Measurements from ENCODE around the gene P2RX1. TPM values are rescaled to one million over a fixed set of nuclear protein-coding genes. Genes with fewer than 3 reads are reported as not detected.

P2RX1 gene
- 1.6 TPM for total RNA-seq

DNA sequence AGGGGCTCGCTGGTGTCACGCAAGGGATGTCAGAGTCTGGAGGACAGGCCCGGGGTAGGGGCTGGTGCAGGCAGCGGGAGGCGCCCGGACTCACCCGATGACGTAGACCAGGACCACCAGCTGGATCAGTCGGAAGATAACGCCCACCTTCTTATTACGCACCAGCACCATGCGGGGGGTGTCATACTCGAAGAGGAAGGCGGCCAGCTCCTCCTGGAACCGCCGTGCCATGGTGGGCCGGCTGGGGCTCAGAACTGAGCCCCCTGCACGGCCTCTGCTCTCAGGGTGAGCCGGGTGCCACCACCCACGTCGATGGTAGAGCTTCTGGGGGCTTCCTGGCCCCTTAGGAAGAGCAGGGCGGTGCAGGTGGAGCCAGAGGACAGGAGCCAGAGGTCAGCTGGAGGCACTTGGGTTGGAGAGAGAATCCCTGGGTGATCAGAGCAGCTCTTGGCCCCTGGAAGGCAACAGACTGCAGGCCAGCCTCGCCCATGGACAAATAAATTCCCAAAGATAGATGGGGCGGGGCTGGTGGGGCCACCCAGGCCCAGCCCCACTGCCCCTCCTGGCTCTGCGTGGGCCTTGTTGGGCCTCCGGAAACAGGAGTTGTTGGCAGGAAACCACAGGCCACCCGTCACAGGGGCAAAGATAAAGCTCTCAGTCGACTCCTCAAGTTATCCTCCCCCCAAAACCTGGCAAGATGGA, at the start of gene P2RX1:
Gene P2RX1, minus strand, starts transcription at position 471 of the 702 bp plus-strand sequence. Its CDS starts 240 bp downstream, at position 231.
- Histone ChIP-seq H3K4me3 (ENCODE audit: low read length in 3 of 3) (no peak within 1 kb of the TSS), H3K27me3 (ENCODE audit: control insufficient read depth in 3 of 3, insufficient read depth in 3 of 3, low read length in 3 of 3) (no peaks in the 10 kb centered on the region), H3K4me1 (ENCODE audit: control insufficient read depth in 3 of 3, insufficient read depth in 3 of 3, low read length in 3 of 3) (peaks cover 12 to 18% (median 15%) of the 10 kb centered on the region in 3 donors), H3K27ac (ENCODE audit: low read depth, low read length) (no peak within 1 kb of the TSS), H3K9ac (ENCODE audit: low read depth in 1 of 3, low read length in 3 of 3) (no peak within 1 kb of the TSS), H3K36me3 (ENCODE audit: control insufficient read depth in 3 of 3, insufficient read depth in 3 of 3, low read length in 3 of 3) (no peaks in the 10 kb centered on the region), H3K9me3 (ENCODE audit: control insufficient read depth in 3 of 3, low read length in 3 of 3) (no peaks in the 10 kb centered on the region)

DNA sequence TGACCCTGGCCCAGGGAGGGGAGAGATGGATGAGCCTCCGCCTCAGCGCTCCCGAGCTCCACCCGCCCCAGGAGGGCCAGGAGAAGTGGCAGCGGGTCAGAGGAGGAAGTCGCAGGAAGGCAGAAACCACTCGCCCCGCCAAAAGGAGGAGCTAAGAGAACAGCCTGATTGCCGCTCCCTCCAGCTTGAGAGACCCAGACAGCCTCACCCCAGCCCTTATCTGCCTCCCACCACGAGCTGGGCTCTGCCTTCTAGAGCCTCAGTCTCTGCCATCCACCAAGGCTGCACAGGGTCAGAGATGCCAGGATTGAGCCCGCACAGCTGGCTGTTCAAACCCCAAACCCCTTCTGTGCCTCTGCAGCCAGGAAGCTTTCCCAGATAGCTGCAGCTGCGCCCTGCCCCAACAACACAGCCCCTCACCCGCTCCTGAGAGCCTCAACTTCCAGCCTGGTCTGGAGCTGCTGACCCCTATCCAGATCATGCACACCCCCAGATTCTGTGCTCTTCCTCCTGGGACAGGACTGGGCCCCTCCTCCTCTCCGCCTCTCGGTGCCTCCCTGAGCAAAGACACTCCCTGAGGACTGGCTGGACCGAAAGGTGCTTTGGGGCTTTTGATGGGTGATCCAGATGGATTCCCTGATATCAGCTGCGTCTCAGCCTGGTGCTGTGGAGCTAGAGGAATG, 49.0 kb upstream of the P2RX1 start:
- Histone ChIP-seq H3K4me3 (ENCODE audit: low read length in 3 of 3) (peak overlapping the region in 1 of 3 donors; percentile 45), H3K27ac (ENCODE audit: low read depth, low read length) (no peak overlapping the region), H3K4me1 (ENCODE audit: control insufficient read depth in 3 of 3, insufficient read depth in 3 of 3, low read length in 3 of 3) (peaks cover 2 to 11% (median 5%) of the 10 kb centered on the region in 3 donors), H3K9ac (ENCODE audit: low read depth in 1 of 3, low read length in 3 of 3) (peak overlapping the region in 1 of 3 donors; percentile 16), H3K27me3 (ENCODE audit: control insufficient read depth in 3 of 3, insufficient read depth in 3 of 3, low read length in 3 of 3) (peaks cover 39 to 55% (median 39%) of the 10 kb centered on the region in 3 donors), H3K36me3 (ENCODE audit: control insufficient read depth in 3 of 3, insufficient read depth in 3 of 3, low read length in 3 of 3) (no peaks in the 10 kb centered on the region), H3K9me3 (ENCODE audit: control insufficient read depth in 3 of 3, low read length in 3 of 3) (no peaks in the 10 kb centered on the region)

DNA sequence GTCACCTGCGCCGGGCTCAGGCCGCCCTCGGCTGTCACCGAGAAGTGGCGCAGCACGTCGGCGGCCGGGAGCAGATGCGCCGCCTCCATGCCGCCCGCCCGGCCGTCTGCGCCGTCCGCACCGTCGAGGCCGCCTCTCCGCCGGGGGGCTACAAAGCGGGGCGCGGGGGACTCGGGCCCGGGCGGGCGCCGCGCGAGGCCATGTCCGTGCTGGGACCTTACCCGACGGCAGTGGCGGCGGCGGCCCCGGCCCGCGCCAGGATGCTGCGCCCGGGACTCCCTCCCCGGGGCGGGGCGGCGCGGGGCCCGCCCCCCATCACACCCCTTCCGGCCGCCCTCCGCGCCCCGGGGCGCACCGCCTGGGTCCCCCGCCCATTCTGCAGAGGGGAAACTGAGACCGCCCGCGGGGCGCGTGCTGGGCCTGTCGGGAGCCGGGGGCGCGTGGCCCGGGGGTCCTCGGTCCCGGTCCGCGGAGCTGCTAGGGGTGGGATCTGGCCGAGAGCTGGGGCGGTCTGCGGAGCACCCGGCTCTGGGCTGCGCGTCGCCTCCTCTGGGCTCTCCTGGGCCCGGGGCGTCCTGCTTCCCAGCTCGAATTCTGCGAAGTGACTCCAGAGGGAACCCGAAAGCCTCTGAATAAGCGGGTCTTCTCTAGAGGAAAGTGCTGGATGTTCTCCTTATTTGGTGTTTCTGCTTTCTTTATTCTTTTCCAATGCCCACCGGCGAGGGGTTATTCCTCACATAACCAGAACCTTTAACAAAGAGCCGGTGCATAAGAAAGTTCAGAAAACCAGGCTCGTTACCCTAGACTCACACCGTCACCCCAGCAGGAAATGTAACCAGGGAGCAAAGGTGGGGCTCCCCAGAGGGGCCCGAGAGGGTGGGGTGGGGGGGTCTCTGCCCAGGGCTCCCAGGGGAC, 48.2 kb upstream of the P2RX1 start, which contains the start of gene ATP2A3:
Gene ATP2A3, minus strand, starts transcription at position 235 of the 915 bp plus-strand sequence. Its CDS starts 146 bp downstream, at position 89.
- H3K4me1 ChIP-seq (ENCODE audit: control insufficient read depth in 3 of 3, insufficient read depth in 3 of 3, low read length in 3 of 3) = peaks cover 2 to 11% (median 5%) of the 10 kb centered on the region in 3 donors
- H3K27me3 ChIP-seq (ENCODE audit: control insufficient read depth in 3 of 3, insufficient read depth in 3 of 3, low read length in 3 of 3) = peaks cover 39 to 55% (median 39%) of the 10 kb centered on the region in 3 donors
- H3K36me3 ChIP-seq (ENCODE audit: control insufficient read depth in 3 of 3, insufficient read depth in 3 of 3, low read length in 3 of 3) = no peaks in the 10 kb centered on the region

DNA sequence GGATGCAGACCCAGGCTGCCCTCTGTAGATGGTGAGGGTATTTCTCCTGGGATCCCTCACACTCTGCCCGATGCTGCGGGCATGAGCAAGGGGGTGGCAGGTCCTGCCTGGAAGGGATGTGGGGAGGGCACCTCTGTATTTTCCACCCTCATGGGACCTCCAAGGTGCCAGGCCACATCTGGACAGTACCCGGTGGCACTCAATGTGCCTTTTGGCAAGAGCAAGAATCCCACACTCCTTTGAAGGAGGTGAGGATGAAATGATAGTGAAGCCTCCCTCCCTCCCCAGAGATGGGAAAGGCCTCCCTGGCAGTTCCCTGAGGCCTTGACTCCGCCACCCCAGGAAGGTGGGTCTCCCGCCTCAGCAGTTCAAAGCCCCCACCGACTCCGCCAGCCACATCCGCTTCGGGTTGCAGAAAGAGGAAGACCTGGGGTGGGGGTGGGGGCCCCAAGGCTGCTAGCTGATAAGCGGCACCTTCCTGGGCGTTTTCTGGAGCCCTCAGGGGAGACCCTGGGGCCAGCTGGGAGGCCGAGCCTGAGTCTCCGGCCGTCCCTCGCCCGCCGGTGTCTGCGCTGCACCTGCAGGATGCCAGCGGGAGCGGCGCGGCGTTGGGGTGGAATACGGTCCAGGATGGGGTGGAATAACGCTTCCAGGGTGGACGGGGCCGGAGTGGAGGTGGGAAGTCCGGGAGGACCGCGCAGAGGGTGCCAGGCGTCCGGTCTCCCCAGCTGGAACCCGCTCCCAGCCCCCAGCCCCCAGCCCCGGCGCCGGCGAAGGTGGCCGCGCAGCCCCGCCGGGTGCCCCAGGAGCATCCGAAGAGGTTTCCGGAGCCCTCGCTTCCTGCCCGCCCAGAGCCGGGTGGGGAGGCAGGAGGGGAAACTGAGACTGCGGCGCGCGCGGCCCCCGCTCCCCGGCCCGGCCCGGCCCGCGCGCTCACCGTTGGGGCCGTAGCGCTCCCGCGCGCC, 47.3 kb upstream of the P2RX1 start:
- H3K4me1 ChIP-seq (ENCODE audit: control insufficient read depth in 3 of 3, insufficient read depth in 3 of 3, low read length in 3 of 3) = peaks cover 2 to 11% (median 9%) of the 10 kb centered on the region in 3 donors
- no peaks in the 10 kb centered on the region for H3K36me3 ChIP-seq (ENCODE audit: control insufficient read depth in 3 of 3, insufficient read depth in 3 of 3, low read length in 3 of 3)
- H3K4me3 ChIP-seq (ENCODE audit: low read length in 3 of 3) = peak overlapping the region in 1 of 3 donors; percentile 9
- H3K9me3 ChIP-seq (ENCODE audit: control insufficient read depth in 3 of 3, low read length in 3 of 3) = no peaks in the 10 kb centered on the region
- no peak overlapping the region for H3K27ac ChIP-seq (ENCODE audit: low read depth, low read length)
- peaks cover 39 to 55% (median 39%) of the 10 kb centered on the region in 3 donors for H3K27me3 ChIP-seq (ENCODE audit: control insufficient read depth in 3 of 3, insufficient read depth in 3 of 3, low read length in 3 of 3)
- H3K9ac ChIP-seq (ENCODE audit: low read depth in 1 of 3, low read length in 3 of 3) = peak overlapping the region in 1 of 3 donors; percentile 16

More for the DNA sequence above, 48.2 kb upstream of the P2RX1 start, which contains the start of gene ATP2A3:
- H3K4me3 ChIP-seq (ENCODE audit: low read length in 3 of 3) = peak within 1 kb of the TSS in 2 of 3 donors; percentile 9 to 45
- H3K27ac ChIP-seq (ENCODE audit: low read depth, low read length) = no peak within 1 kb of the TSS
- H3K9ac ChIP-seq (ENCODE audit: low read depth in 1 of 3, low read length in 3 of 3) = peak within 1 kb of the TSS in 1 of 3 donors; percentile 25
- no peaks in the 10 kb centered on the region for H3K9me3 ChIP-seq (ENCODE audit: control insufficient read depth in 3 of 3, low read length in 3 of 3)

DNA sequence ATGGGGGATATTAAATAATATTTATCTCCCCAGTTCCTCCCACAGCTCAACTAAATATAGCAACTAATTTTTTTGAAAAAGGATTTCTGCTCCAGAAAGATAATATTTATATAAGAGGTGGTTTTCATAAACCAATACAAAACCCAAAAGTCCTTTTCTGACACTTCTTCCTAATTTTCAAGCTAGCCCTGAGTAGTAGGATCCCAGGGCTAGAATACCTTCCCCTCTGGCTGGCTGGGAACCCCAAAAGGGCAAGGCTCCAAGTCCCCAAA, 46.6 kb upstream of the P2RX1 start:
- peaks cover 2 to 11% (median 9%) of the 10 kb centered on the region in 3 donors for H3K4me1 ChIP-seq (ENCODE audit: control insufficient read depth in 3 of 3, insufficient read depth in 3 of 3, low read length in 3 of 3)
- no peak overlapping the region for H3K4me3 ChIP-seq (ENCODE audit: low read length in 3 of 3)
- H3K27me3 ChIP-seq (ENCODE audit: control insufficient read depth in 3 of 3, insufficient read depth in 3 of 3, low read length in 3 of 3) = peaks cover 39 to 52% (median 39%) of the 10 kb centered on the region in 3 donors
- H3K27ac ChIP-seq (ENCODE audit: low read depth, low read length) = no peak overlapping the region
- no peaks in the 10 kb centered on the region for H3K9me3 ChIP-seq (ENCODE audit: control insufficient read depth in 3 of 3, low read length in 3 of 3)
- no peaks in the 10 kb centered on the region for H3K36me3 ChIP-seq (ENCODE audit: control insufficient read depth in 3 of 3, insufficient read depth in 3 of 3, low read length in 3 of 3)
- H3K9ac ChIP-seq (ENCODE audit: low read depth in 1 of 3, low read length in 3 of 3) = no peak overlapping the region

DNA sequence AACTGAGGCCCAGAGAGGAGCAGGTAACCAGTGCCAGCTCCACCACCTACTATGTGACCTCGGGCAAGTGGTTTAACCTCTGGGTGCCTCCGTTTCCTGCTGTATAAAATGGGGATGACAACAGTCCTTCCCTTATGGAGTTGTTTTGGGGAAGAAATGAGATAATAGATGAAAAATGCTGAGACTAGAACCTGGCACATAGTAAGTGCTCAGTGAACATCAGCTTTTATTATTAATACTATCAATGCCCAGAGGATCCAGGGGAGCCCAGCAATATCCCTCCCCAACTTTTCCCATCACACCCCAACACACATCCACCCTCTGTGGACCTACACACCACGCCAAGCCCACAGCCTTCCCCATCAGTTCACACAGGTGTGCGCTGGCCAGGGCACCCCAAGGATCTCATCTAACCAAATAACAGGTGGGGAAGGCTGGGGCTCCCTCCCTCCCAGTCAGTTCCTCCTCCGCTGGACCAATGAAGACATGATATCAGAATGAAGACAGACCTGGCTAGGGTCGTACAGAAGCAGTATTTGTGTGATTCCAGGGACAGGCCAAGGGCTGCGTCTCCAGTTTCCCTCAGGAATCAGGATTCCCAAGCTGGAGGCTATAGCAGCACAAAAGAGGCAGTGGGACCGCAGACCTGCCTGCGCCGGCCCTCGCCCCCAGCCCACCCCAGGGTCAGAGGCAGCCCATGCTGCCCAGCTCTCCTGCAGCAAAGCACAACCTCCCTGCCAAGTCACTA, 46.1 kb upstream of the P2RX1 start:
- H3K36me3 ChIP-seq (ENCODE audit: control insufficient read depth in 3 of 3, insufficient read depth in 3 of 3, low read length in 3 of 3) = no peaks in the 10 kb centered on the region
- no peak overlapping the region for H3K4me3 ChIP-seq (ENCODE audit: low read length in 3 of 3)
- no peak overlapping the region for H3K9ac ChIP-seq (ENCODE audit: low read depth in 1 of 3, low read length in 3 of 3)
- peaks cover 2 to 11% (median 9%) of the 10 kb centered on the region in 3 donors for H3K4me1 ChIP-seq (ENCODE audit: control insufficient read depth in 3 of 3, insufficient read depth in 3 of 3, low read length in 3 of 3)
- no peak overlapping the region for H3K27ac ChIP-seq (ENCODE audit: low read depth, low read length)
- no peaks in the 10 kb centered on the region for H3K9me3 ChIP-seq (ENCODE audit: control insufficient read depth in 3 of 3, low read length in 3 of 3)
- peaks cover 36 to 50% (median 39%) of the 10 kb centered on the region in 3 donors for H3K27me3 ChIP-seq (ENCODE audit: control insufficient read depth in 3 of 3, insufficient read depth in 3 of 3, low read length in 3 of 3)

DNA sequence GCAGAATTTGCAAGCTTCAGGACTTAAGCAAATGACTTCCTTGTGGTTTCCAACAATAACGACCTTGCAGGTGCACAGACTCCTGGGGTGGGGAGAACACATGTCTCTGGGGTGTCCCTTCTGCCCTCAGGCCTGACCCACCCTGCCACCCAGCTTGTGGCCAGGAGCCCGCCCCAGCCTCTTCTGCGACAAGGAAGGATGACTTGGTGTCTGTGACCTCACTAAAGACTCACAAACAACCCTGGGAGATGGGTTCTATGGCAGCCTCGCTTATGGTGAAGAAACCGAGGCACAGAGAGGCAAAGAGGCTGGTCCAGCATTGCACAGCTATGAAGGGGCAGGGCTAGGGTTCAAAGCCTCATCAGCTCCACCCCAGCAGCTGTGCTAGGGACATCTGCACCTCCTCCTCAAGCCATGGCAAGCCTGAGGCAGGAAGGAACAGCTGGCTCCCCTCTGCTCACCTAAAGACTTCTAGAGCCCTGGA, 45.3 kb upstream of the P2RX1 start:
- no peak overlapping the region for H3K27ac ChIP-seq (ENCODE audit: low read depth, low read length)
- no peaks in the 10 kb centered on the region for H3K36me3 ChIP-seq (ENCODE audit: control insufficient read depth in 3 of 3, insufficient read depth in 3 of 3, low read length in 3 of 3)
- peaks cover 2 to 11% (median 9%) of the 10 kb centered on the region in 3 donors for H3K4me1 ChIP-seq (ENCODE audit: control insufficient read depth in 3 of 3, insufficient read depth in 3 of 3, low read length in 3 of 3)
- no peak overlapping the region for H3K9ac ChIP-seq (ENCODE audit: low read depth in 1 of 3, low read length in 3 of 3)
- H3K27me3 ChIP-seq (ENCODE audit: control insufficient read depth in 3 of 3, insufficient read depth in 3 of 3, low read length in 3 of 3) = peaks cover 35 to 46% (median 35%) of the 10 kb centered on the region in 3 donors
- H3K4me3 ChIP-seq (ENCODE audit: low read length in 3 of 3) = no peak overlapping the region
- no peaks in the 10 kb centered on the region for H3K9me3 ChIP-seq (ENCODE audit: control insufficient read depth in 3 of 3, low read length in 3 of 3)

DNA sequence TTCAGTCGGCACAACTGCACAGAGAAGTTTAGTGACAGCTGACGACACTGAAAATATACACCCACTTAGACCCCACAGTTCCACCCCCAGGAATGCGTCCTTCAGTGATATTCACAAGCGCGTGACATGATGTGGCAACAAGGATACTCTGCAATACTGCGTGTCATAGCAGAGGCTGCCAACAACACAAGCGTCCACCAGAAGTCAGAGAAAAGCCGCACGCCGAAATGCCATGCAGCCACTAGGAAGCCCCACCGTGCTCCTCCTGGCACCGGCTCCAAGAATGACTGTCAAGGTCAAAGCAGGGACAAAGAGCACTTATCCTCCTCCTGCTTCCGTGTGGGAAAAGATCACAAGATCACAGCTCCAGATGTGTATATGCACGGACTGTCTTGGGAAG, 44.5 kb upstream of the P2RX1 start:
- H3K27me3 ChIP-seq (ENCODE audit: control insufficient read depth in 3 of 3, insufficient read depth in 3 of 3, low read length in 3 of 3) = peaks cover 32 to 44% (median 32%) of the 10 kb centered on the region in 3 donors
- no peaks in the 10 kb centered on the region for H3K9me3 ChIP-seq (ENCODE audit: control insufficient read depth in 3 of 3, low read length in 3 of 3)
- no peaks in the 10 kb centered on the region for H3K36me3 ChIP-seq (ENCODE audit: control insufficient read depth in 3 of 3, insufficient read depth in 3 of 3, low read length in 3 of 3)
- no peak overlapping the region for H3K9ac ChIP-seq (ENCODE audit: low read depth in 1 of 3, low read length in 3 of 3)
- no peak overlapping the region for H3K4me3 ChIP-seq (ENCODE audit: low read length in 3 of 3)
- no peak overlapping the region for H3K27ac ChIP-seq (ENCODE audit: low read depth, low read length)
- H3K4me1 ChIP-seq (ENCODE audit: control insufficient read depth in 3 of 3, insufficient read depth in 3 of 3, low read length in 3 of 3) = peaks cover 2 to 11% (median 9%) of the 10 kb centered on the region in 3 donors
